Upper lobe of right lung (tissue), 1 donor: Measurements from ENCODE around the gene CENPC. TPM values are rescaled to one million over a fixed set of nuclear protein-coding genes. Genes with fewer than 3 reads are reported as not detected.
"Not testable (repeated sequence)": the region's sequence is repeated elsewhere in the genome, so short reads cannot be mapped to it uniquely, and the experiment has no call there.

Experiments
- ATAC-seq: fragments of 200-7000 bp; cut with Tn5 transposase; one replicate; pipeline ENCODE4 v1.9.1; 2020; ENCODE audit warnings: mild to moderate bottlenecking, moderate library complexity
- DNase-seq: peaks from one replicate; pipeline ENCODE4 v3.0.0-alpha.2; 2020
- H3K27ac ChIP-seq: fragments of 200-600 bp; one replicate; pipeline ENCODE4 v1.8.0; 2022
- H3K27me3 ChIP-seq: fragments of 200-600 bp; one replicate; pipeline ENCODE4 v1.8.0; 2022; ENCODE audit warnings: mild to moderate bottlenecking
- H3K36me3 ChIP-seq: fragments of 200-600 bp; one replicate; pipeline ENCODE4 v1.8.0; 2022
- H3K4me1 ChIP-seq: fragments of 200-600 bp; one replicate; pipeline ENCODE4 v1.8.0; 2022
- H3K4me3 ChIP-seq: fragments of 200-600 bp; one replicate; pipeline ENCODE4 v1.8.0; 2022; ENCODE audit warnings: mild to moderate bottlenecking
- H3K9me3 ChIP-seq: fragments of 200-600 bp; one replicate; pipeline ENCODE4 v1.8.0; 2022
- intact Hi-C: fragments of 100-400 bp; cut with DNase I; formaldehyde crosslinking; loops from one replicate; pipeline ENCODE4 v1.11.0; 2022
- total RNA-seq: library from RNA; stranded (reverse); fragmentation: NEBNext Ultra II Directional; extraction: Animal tissue kit (Norgen Biotek cat#: 25700); gene quantifications from one replicate; pipeline ENCODE4 v1.2.1, GENCODE V29; 2021
- TF ChIP-seq, protein P1 (sequence below): fragments of 200-600 bp; IDR thresholded peaks from one replicate; pipeline ENCODE4 v1.8.0; 2022; ENCODE audit warnings: antibody characterized with exemption
- donor health status: DM: no; HTN: yes; CAD: no; lungs with severe emphysema.

The CENPC gene
- total RNA-seq, 1 donor from 2014 or later: 24.0 TPM

DNA sequence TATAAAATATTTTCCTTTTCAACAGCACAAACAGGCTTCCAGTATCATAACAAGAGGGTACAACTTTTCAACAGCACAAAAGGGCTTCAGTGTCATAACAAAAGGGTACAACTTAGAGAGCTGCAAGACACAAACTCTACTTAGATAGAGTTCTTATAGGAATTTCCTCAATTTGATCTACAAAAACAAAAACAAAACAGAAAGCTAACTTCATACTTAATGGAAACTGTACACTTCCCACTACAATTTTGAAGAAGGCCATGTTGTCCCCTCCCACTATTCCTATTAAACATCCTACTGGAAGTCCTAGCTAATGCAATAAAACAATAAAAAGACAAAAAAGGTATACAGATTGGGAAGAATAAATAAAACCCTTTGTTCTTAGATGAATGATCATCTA lies 96.7 kb downstream of the CENPC start:
- intact Hi-C loops: no loop called here
- H3K27me3 ChIP-seq: no peaks in the 10 kb centered on the region
- no peak for ATAC-seq
- no peak overlapping the region for H3K27ac ChIP-seq
- TF ChIP-seq, protein P1, sequence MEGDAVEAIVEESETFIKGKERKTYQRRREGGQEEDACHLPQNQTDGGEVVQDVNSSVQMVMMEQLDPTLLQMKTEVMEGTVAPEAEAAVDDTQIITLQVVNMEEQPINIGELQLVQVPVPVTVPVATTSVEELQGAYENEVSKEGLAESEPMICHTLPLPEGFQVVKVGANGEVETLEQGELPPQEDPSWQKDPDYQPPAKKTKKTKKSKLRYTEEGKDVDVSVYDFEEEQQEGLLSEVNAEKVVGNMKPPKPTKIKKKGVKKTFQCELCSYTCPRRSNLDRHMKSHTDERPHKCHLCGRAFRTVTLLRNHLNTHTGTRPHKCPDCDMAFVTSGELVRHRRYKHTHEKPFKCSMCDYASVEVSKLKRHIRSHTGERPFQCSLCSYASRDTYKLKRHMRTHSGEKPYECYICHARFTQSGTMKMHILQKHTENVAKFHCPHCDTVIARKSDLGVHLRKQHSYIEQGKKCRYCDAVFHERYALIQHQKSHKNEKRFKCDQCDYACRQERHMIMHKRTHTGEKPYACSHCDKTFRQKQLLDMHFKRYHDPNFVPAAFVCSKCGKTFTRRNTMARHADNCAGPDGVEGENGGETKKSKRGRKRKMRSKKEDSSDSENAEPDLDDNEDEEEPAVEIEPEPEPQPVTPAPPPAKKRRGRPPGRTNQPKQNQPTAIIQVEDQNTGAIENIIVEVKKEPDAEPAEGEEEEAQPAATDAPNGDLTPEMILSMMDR: no peak
- DNase-seq: no peak
- H3K4me3 ChIP-seq: no peak overlapping the region
- H3K4me1 ChIP-seq: no peaks in the 10 kb centered on the region
- H3K9me3 ChIP-seq: no peaks in the 10 kb centered on the region
- H3K36me3 ChIP-seq: peaks cover 11% of the 10 kb centered on the region

DNA sequence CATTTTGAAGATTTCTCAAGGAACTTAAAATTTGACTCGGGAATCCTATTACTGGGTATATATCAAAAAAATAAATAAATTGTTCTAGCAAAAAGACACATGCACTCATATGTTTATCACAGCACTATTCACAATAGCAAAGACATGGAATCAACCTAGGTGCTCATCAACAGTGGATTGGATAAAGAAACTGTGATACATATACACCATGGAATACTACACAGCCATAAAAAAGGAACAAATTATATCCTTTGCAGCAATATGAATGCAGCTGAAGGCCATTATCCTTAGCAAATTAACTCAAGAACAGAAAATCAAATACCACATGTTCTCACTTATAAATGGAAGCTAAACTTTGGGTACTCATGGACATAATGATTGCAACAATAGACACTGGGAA lies 97.4 kb downstream of the CENPC start:
- intact Hi-C loops: no loop called here

DNA sequence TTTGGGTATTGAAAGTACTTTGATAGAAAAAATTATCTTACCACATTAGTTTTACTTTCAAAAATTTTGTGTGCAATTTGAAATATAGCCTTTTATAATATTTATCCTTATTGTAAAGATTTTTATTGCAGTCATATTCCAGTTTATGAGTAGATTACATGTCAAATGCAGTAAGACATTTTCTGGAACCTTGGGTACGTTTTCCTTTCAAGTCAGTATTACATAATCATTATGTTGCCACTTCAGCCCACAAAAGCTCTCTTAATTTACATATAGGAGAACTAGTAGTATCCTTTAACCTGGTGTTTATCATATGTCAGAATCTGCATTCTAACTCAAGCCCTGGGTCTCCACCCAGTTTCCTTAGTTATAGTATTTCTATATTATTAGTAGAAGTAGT lies 98.5 kb downstream of the CENPC start:
- H3K9me3 ChIP-seq: no peaks in the 10 kb centered on the region
- H3K27ac ChIP-seq: no peak overlapping the region
- no peak for DNase-seq
- no peak for ATAC-seq
- no peaks in the 10 kb centered on the region for H3K27me3 ChIP-seq
- intact Hi-C loops: no loop called here
- H3K36me3 ChIP-seq: peaks cover 11% of the 10 kb centered on the region
- H3K4me1 ChIP-seq: no peaks in the 10 kb centered on the region
- TF ChIP-seq, protein P1: no peak
- H3K4me3 ChIP-seq: no peak overlapping the region

More for the DNA sequence above, 97.4 kb downstream of the CENPC start:
- no peak for ATAC-seq
- no peak overlapping the region for H3K4me3 ChIP-seq
- no peaks in the 10 kb centered on the region for H3K9me3 ChIP-seq
- no peaks in the 10 kb centered on the region for H3K27me3 ChIP-seq
- H3K27ac ChIP-seq: no peak overlapping the region
- no peaks in the 10 kb centered on the region for H3K4me1 ChIP-seq
- no peak for DNase-seq
- TF ChIP-seq, protein P1: no peak
- peaks cover 11% of the 10 kb centered on the region for H3K36me3 ChIP-seq

DNA sequence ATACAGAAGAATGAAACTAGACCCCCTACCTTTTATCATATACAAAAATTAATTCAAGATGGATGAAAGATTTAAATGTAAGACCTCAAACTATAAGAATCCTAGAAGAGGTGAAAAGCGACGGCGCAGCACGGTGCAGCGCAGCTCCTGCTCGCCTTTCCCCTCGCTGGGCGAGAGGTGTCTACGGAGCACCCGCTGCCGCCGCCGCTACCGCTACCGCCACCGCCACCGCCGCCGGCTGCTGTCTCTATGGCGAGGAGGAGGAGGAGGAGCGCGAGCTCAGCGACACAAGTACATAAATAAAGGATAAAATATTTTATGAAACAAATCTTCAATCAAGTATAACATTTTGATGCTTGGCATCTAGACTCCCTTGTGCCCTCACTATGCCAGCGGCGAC lies 99.4 kb downstream of the CENPC start:
- DNase-seq, intact Hi-C loops: not testable (repeated sequence)

DNA sequence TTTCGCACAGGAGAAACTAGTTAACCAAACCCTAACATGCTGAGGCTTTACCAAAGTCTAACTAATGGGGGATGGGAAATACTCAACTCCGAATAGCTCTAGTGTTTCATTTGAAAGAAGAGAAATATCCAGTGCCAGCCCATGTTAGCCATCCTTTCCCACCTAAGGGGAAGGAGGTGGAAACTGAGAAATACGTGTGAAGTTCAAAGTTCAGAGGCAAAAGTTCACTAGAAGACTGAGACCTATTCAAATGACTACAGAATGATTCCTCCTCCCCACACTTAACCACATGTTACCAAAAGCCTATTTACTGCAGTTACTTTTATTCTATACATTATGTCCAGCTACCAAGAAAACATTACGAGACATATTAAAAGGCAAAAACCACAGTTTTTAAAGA lies 106.3 kb downstream of the CENPC start:
- Histone ChIP-seq H3K27ac (no peak overlapping the region), H3K9me3 (no peaks in the 10 kb centered on the region), H3K27me3 (no peaks in the 10 kb centered on the region), H3K4me3 (no peak overlapping the region), H3K4me1 (no peaks in the 10 kb centered on the region), H3K36me3 (no peaks in the 10 kb centered on the region)
- intact Hi-C loops: no loop called here
- DNase-seq (no peak), ATAC-seq (no peak)
- TF ChIP-seq, protein P1: no peak

More for the DNA sequence above, 99.4 kb downstream of the CENPC start:
- not testable (repeated sequence) for ATAC-seq, H3K4me3 ChIP-seq, H3K27ac ChIP-seq, H3K9me3 ChIP-seq, H3K36me3 ChIP-seq, H3K4me1 ChIP-seq, H3K27me3 ChIP-seq

DNA sequence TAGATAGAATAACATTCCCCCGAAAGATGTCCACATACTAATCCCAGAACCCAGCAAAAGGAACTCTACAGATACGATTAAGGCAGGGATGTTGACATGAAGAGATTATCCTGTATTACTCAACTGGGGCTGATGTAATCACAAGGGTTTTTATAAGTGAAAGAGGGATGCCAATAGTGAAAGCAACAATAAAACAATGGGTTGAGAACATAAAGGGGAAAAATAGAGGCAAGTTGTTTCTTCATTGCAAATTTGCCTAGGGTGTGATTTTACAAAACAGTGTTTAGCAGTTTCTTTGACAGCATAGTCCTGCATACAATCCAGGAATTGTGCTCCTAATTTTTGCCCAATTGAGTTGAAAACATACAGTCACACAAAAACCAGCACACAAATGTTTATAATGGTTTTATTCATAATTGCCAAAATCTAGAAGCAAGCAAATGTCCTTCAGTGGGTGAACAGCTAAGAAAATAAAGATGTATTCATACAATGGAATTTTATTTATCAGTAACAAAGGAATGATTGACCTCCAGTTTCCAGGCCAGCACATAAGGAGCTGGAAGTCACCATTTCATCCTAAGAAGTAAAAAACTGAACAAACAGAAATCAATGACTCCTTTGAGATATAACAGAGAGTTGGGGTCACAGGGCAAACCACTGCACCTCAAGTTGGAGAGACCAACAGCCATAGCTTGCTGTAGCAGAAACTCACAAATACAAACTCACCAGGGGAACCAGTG lies 107.2 kb downstream of the CENPC start:
- no peak for DNase-seq
- no peaks in the 10 kb centered on the region for H3K4me1 ChIP-seq
- TF ChIP-seq, protein P1: no peak

More for the DNA sequence above, 107.2 kb downstream of the CENPC start:
- H3K9me3 ChIP-seq: no peaks in the 10 kb centered on the region
- H3K27ac ChIP-seq: no peak overlapping the region
- H3K4me3 ChIP-seq: no peak overlapping the region
- intact Hi-C loops: no loop called here
- H3K27me3 ChIP-seq: no peaks in the 10 kb centered on the region
- H3K36me3 ChIP-seq: no peaks in the 10 kb centered on the region
- peak; percentile 34 for ATAC-seq
